Activated CD4-positive, alpha-beta memory T cell treated with anti-CD3 and anti-CD28 coated beads, Interleukin-2, amount 10 ng/mL, durations not matched to agents 7 days and 5 days (primary cell): Measurements from ENCODE around the gene ASCC3. TPM values are rescaled to one million over a fixed set of nuclear protein-coding genes. Genes with fewer than 3 reads are reported as not detected.

ENCODE experiments used
- CTCF ChIA-PET: fragments of 350-600 bp; sonication (Branson Sonifier 250); formaldehyde crosslinking; loops from one replicate; lab custom pipeline; 2021; ENCODE audit warnings: antibody characterized with exemption, inconsistent platforms; lab: Charles Lee
- POLR2A ChIA-PET: fragments of 350-600 bp; sonication (Branson Sonifier 250); formaldehyde crosslinking; loops from one replicate; lab custom pipeline; 2021; ENCODE audit warnings: antibody characterized with exemption; lab: Charles Lee
- DNase-seq: peaks from one replicate; pipeline ENCODE4 v3.0.0-alpha.2; 2020
- H3K27ac Mint-ChIP-seq: one replicate; pipeline ENCODE4 v1.8.0; 2021; ENCODE audit warnings: mild to moderate bottlenecking, mixed read lengths
- H3K27me3 Mint-ChIP-seq: one replicate; pipeline ENCODE4 v1.8.0; 2021; ENCODE audit warnings: mixed read lengths
- H3K36me3 Mint-ChIP-seq: one replicate; pipeline ENCODE4 v1.8.0; 2021; ENCODE audit warnings: low read depth, mixed read lengths
- H3K4me1 Mint-ChIP-seq: one replicate; pipeline ENCODE4 v1.8.0; 2021; ENCODE audit warnings: mixed read lengths
- H3K4me3 Mint-ChIP-seq: one replicate; pipeline ENCODE4 v1.8.0; 2021; ENCODE audit warnings: mild to moderate bottlenecking, mixed read lengths
- H3K9me3 Mint-ChIP-seq: one replicate; pipeline ENCODE4 v1.8.0; 2021; ENCODE audit warnings: mixed read lengths
- total RNA-seq, 2 experiments: library from RNA; stranded (reverse); gene quantifications; one replicate each; pipeline ENCODE4 v1.2.3, GENCODE V29; 2021

The ASCC3 gene
- total RNA-seq, 2 experiments from 2014 or later: 42.4 to 46.0 TPM

- H3K27ac Mint-ChIP-seq: no peak overlapping the region
- DNase-seq: no peak
- H3K9me3 Mint-ChIP-seq: no peaks in the 10 kb centered on the region
- ChIA-PET CTCF (no interaction called here), POLR2A (no interaction called here)
- H3K4me1 Mint-ChIP-seq: peaks cover 5% of the 10 kb centered on the region
- no peak overlapping the region for H3K4me3 Mint-ChIP-seq
- no peaks in the 10 kb centered on the region for H3K27me3 Mint-ChIP-seq
- peaks cover 22% of the 10 kb centered on the region for H3K36me3 Mint-ChIP-seq
Observed at GRCh38 chr6:100724696-100725095, 156.4 kb downstream of the ASCC3 start.

- no peak for DNase-seq
- peaks cover 5% of the 10 kb centered on the region for H3K4me1 Mint-ChIP-seq
- CTCF ChIA-PET: no interaction called here
- no peak overlapping the region for H3K4me3 Mint-ChIP-seq
- H3K36me3 Mint-ChIP-seq: peaks cover 22% of the 10 kb centered on the region
- H3K9me3 Mint-ChIP-seq: no peaks in the 10 kb centered on the region
- POLR2A ChIA-PET: no interaction called here
- H3K27me3 Mint-ChIP-seq: no peaks in the 10 kb centered on the region
- H3K27ac Mint-ChIP-seq: no peak overlapping the region
Observed at GRCh38 chr6:100724222-100724621, 156.9 kb downstream of the ASCC3 start.

- peaks cover 5% of the 10 kb centered on the region for H3K4me1 Mint-ChIP-seq
- no peak for DNase-seq
- H3K9me3 Mint-ChIP-seq: no peaks in the 10 kb centered on the region
- ChIA-PET CTCF (no interaction called here), POLR2A (no interaction called here)
- no peak overlapping the region for H3K4me3 Mint-ChIP-seq
- H3K27me3 Mint-ChIP-seq: no peaks in the 10 kb centered on the region
- H3K36me3 Mint-ChIP-seq: peaks cover 17% of the 10 kb centered on the region
- no peak overlapping the region for H3K27ac Mint-ChIP-seq
Observed at GRCh38 chr6:100721256-100721655, 159.9 kb downstream of the ASCC3 start.

GRCh38 chr6:100719883-100720682, 161.0 kb downstream of the ASCC3 start:
- Mint-ChIP-seq H3K27me3 (no peaks in the 10 kb centered on the region), H3K36me3 (peaks cover 17% of the 10 kb centered on the region), H3K4me3 (no peak overlapping the region), H3K9me3 (no peaks in the 10 kb centered on the region), H3K27ac (no peak overlapping the region), H3K4me1 (peaks cover 5% of the 10 kb centered on the region)
- ChIA-PET POLR2A (no interaction called here), CTCF (interaction anchor here (0.9 to 1.2 kb wide), 4 partner anchors 10 to 718 kb away, joined by 3 to 4 read pairs (median 4); no protein-coding TSS in a partner anchor)
- no peak for DNase-seq

- Mint-ChIP-seq H3K4me1 (no peaks in the 10 kb centered on the region), H3K4me3 (no peak overlapping the region), H3K9me3 (no peaks in the 10 kb centered on the region), H3K27ac (no peak overlapping the region), H3K27me3 (no peaks in the 10 kb centered on the region), H3K36me3 (peaks cover 18% of the 10 kb centered on the region)
- DNase-seq: no peak
- ChIA-PET CTCF (no interaction called here), POLR2A (no interaction called here)
Observed at GRCh38 chr6:100712997-100713396, 168.1 kb downstream of the ASCC3 start.

GRCh38 chr6:100706491-100706890, 174.6 kb downstream of the ASCC3 start:
- Mint-ChIP-seq H3K27me3 (no peaks in the 10 kb centered on the region), H3K27ac (no peak overlapping the region), H3K4me1 (no peaks in the 10 kb centered on the region), H3K4me3 (no peak overlapping the region), H3K36me3 (peaks cover 19% of the 10 kb centered on the region), H3K9me3 (peaks cover 9% of the 10 kb centered on the region)
- CTCF ChIA-PET: interaction anchor here (1.8 kb wide), 1 partner anchor 12 kb away, joined by 4 read pairs; no protein-coding TSS in a partner anchor
- DNase-seq: no peak
- POLR2A ChIA-PET: no interaction called here

- Mint-ChIP-seq H3K4me3 (no peak overlapping the region), H3K9me3 (peaks cover 14% of the 10 kb centered on the region), H3K36me3 (peaks cover 26% of the 10 kb centered on the region), H3K27me3 (no peaks in the 10 kb centered on the region), H3K4me1 (no peaks in the 10 kb centered on the region), H3K27ac (no peak overlapping the region)
- ChIA-PET POLR2A (no interaction called here), CTCF (no interaction called here)
- DNase-seq: no peak
Observed at GRCh38 chr6:100704961-100705360, 176.2 kb downstream of the ASCC3 start.

GRCh38 chr6:100701728-100702127, 179.4 kb downstream of the ASCC3 start:
- H3K36me3 Mint-ChIP-seq: peaks cover 35% of the 10 kb centered on the region
- ChIA-PET POLR2A (no interaction called here), CTCF (no interaction called here)
- no peak overlapping the region for H3K4me3 Mint-ChIP-seq
- no peaks in the 10 kb centered on the region for H3K4me1 Mint-ChIP-seq
- peaks cover 20% of the 10 kb centered on the region for H3K9me3 Mint-ChIP-seq
- H3K27me3 Mint-ChIP-seq: no peaks in the 10 kb centered on the region
- DNase-seq: no peak
- H3K27ac Mint-ChIP-seq: no peak overlapping the region

GRCh38 chr6:100700009-100700408, 181.1 kb downstream of the ASCC3 start:
- no peaks in the 10 kb centered on the region for H3K4me1 Mint-ChIP-seq
- H3K27me3 Mint-ChIP-seq: no peaks in the 10 kb centered on the region
- H3K36me3 Mint-ChIP-seq: peaks cover 35% of the 10 kb centered on the region
- DNase-seq: no peak
- POLR2A ChIA-PET: no interaction called here
- no peak overlapping the region for H3K27ac Mint-ChIP-seq
- peaks cover 20% of the 10 kb centered on the region for H3K9me3 Mint-ChIP-seq
- no peak overlapping the region for H3K4me3 Mint-ChIP-seq
- CTCF ChIA-PET: no interaction called here

- no peak for DNase-seq
- ChIA-PET CTCF (no interaction called here), POLR2A (no interaction called here)
- no peaks in the 10 kb centered on the region for H3K27me3 Mint-ChIP-seq
- H3K36me3 Mint-ChIP-seq: peaks cover 13% of the 10 kb centered on the region
- no peaks in the 10 kb centered on the region for H3K4me1 Mint-ChIP-seq
- peaks cover 7% of the 10 kb centered on the region for H3K9me3 Mint-ChIP-seq
- no peak overlapping the region for H3K27ac Mint-ChIP-seq
- no peak overlapping the region for H3K4me3 Mint-ChIP-seq
Observed at GRCh38 chr6:100695445-100695844, 185.7 kb downstream of the ASCC3 start.

GRCh38 chr6:100693249-100693927, 187.7 kb downstream of the ASCC3 start:
- ChIA-PET POLR2A (no interaction called here), CTCF (no interaction called here)
- Mint-ChIP-seq H3K36me3 (peaks cover 3% of the 10 kb centered on the region), H3K4me1 (no peaks in the 10 kb centered on the region), H3K9me3 (no peaks in the 10 kb centered on the region), H3K4me3 (no peak overlapping the region), H3K27me3 (no peaks in the 10 kb centered on the region), H3K27ac (no peak overlapping the region)
- no peak for DNase-seq

GRCh38 chr6:100691972-100692371, 189.2 kb downstream of the ASCC3 start:
- Mint-ChIP-seq H3K27ac (no peak overlapping the region), H3K4me1 (no peaks in the 10 kb centered on the region), H3K4me3 (no peak overlapping the region), H3K36me3 (peaks cover under 1% of the 10 kb centered on the region), H3K9me3 (no peaks in the 10 kb centered on the region), H3K27me3 (no peaks in the 10 kb centered on the region)
- ChIA-PET POLR2A (no interaction called here), CTCF (no interaction called here)
- DNase-seq: no peak

GRCh38 chr6:100686216-100686615, 194.9 kb downstream of the ASCC3 start:
- Mint-ChIP-seq H3K36me3 (no peaks in the 10 kb centered on the region), H3K4me3 (no peak overlapping the region), H3K27ac (no peak overlapping the region), H3K27me3 (no peaks in the 10 kb centered on the region), H3K4me1 (no peaks in the 10 kb centered on the region), H3K9me3 (no peaks in the 10 kb centered on the region)
- ChIA-PET POLR2A (no interaction called here), CTCF (no interaction called here)
- DNase-seq: no peak
